ENCODE results near the gene CDH6.

Gene CDH6

DNA sequence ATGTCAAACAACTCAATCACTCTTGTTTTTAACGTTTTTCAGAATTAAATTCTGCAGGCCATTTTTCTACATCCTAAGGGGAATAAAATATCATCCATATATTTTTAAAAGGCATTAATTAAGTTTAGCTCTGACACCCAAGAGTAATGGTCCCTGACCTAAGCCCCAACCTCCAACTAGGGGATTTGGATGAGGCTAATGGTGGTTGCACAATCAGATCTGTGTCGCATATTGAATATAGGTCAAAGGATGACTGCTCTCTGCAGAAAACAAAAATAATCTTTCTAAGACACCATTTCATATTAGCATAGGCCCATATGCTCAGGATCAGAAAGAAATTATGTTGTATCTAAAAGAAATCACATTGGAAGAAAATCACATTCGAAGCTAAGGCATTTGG lies 20.7 kb downstream of the CDH6 start:
- Mint-ChIP-seq H3K36me3 (ENCODE audit: low read depth) (no peaks in the 10 kb centered on the region), H3K27ac (no peak overlapping the region), H3K4me1 (ENCODE audit: low read depth) (no peaks in the 10 kb centered on the region), H3K27me3 (peaks cover 6% of the 10 kb centered on the region), H3K9me3 (no peaks in the 10 kb centered on the region), H3K4me3 (no peak overlapping the region)
- intact Hi-C loops (cut with micrococcal nuclease), result no loop called here

- H3K4me1 Mint-ChIP-seq (ENCODE audit: low read depth), result no peaks in the 10 kb centered on the region
- peaks cover 3% of the 10 kb centered on the region for H3K27me3 Mint-ChIP-seq
- no peak overlapping the region for H3K4me3 Mint-ChIP-seq
- H3K36me3 Mint-ChIP-seq (ENCODE audit: low read depth), result no peaks in the 10 kb centered on the region
- H3K9me3 Mint-ChIP-seq, result no peaks in the 10 kb centered on the region
- intact Hi-C loops (cut with micrococcal nuclease), result no loop called here
- no peak overlapping the region for H3K27ac Mint-ChIP-seq
Observed at GRCh38 chr5:31215236-31215635, 21.8 kb downstream of the CDH6 start.

DNA sequence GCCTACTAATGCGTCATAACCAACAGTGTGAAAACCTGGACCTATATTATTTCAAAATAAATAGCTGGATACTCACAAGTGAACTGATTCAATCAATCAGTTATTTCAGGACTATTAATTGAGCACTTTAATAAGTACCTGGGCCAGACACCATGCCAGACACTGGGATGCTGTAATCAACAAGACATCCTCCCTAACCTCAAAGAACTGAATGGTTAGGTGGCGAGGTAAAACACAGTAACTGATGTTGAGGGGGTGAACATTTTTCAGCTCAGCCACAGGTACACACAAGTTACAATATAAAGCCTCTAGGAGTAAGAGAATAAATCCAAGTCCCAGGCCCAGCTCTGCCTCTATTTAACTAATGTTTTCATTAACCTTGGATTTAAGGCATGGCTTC lies 24.0 kb downstream of the CDH6 start:
- H3K27me3 Mint-ChIP-seq, result peaks cover 1% of the 10 kb centered on the region
- H3K36me3 Mint-ChIP-seq (ENCODE audit: low read depth), result no peaks in the 10 kb centered on the region
- no peaks in the 10 kb centered on the region for H3K4me1 Mint-ChIP-seq (ENCODE audit: low read depth)
- H3K4me3 Mint-ChIP-seq, result no peak overlapping the region
- intact Hi-C loops (cut with micrococcal nuclease), result no loop called here
- H3K9me3 Mint-ChIP-seq, result no peaks in the 10 kb centered on the region
- H3K27ac Mint-ChIP-seq, result no peak overlapping the region

DNA sequence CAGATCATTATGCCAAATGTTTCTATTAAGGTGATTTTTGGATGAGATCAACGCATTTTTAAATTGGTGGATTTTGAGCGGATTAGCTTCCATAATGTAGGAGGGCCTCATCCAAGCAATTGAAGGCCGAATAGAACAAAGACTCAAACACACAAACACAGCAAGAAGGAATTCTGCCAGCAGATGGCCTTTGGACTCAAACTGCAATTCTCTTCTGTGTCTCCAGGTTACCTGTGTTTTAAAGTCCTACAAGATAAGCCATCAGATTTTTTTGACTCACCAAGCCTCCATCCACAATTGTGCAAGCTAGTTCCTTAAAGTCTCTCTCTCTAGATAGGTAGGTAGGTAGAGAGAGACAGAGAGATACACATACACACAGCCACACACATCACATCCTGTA lies 25.5 kb downstream of the CDH6 start:
- no peak overlapping the region for H3K4me3 Mint-ChIP-seq
- intact Hi-C loops (cut with micrococcal nuclease), result no loop called here
- H3K4me1 Mint-ChIP-seq (ENCODE audit: low read depth), result no peaks in the 10 kb centered on the region
- no peaks in the 10 kb centered on the region for H3K36me3 Mint-ChIP-seq (ENCODE audit: low read depth)
- no peaks in the 10 kb centered on the region for H3K9me3 Mint-ChIP-seq
- no peaks in the 10 kb centered on the region for H3K27me3 Mint-ChIP-seq
- no peak overlapping the region for H3K27ac Mint-ChIP-seq

GRCh38 chr5:31221001-31221400 lies 27.5 kb downstream of the CDH6 start:
- no peaks in the 10 kb centered on the region for H3K4me1 Mint-ChIP-seq (ENCODE audit: low read depth)
- H3K27me3 Mint-ChIP-seq, result no peaks in the 10 kb centered on the region
- intact Hi-C loops (cut with micrococcal nuclease), result no loop called here
- H3K4me3 Mint-ChIP-seq, result no peak overlapping the region
- no peak overlapping the region for H3K27ac Mint-ChIP-seq
- no peaks in the 10 kb centered on the region for H3K36me3 Mint-ChIP-seq (ENCODE audit: low read depth)
- H3K9me3 Mint-ChIP-seq, result no peaks in the 10 kb centered on the region

DNA sequence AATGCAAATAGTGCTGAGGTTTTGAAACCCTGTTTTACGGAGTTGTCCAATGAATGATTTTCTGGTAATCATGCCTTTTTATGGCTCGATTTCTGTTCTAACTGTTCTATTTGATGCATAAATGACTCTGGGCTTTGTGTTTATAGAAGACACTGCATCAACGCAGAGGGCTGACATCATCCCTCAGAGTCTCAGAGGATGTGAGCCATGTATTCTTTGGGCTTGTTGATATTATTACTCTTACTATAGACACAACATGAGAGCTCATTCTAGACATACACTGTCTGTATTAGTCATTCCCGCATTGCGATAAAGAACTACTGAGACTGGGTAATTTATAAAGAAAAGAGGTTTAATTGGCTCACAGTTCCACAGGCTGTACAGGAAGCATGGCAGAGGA lies 31.6 kb downstream of the CDH6 start:
- Mint-ChIP-seq H3K4me1 (ENCODE audit: low read depth) (no peaks in the 10 kb centered on the region), H3K36me3 (ENCODE audit: low read depth) (no peaks in the 10 kb centered on the region), H3K27ac (no peak overlapping the region), H3K4me3 (no peak overlapping the region), H3K9me3 (no peaks in the 10 kb centered on the region), H3K27me3 (no peaks in the 10 kb centered on the region)
- intact Hi-C loops (cut with micrococcal nuclease), result no loop called here

DNA sequence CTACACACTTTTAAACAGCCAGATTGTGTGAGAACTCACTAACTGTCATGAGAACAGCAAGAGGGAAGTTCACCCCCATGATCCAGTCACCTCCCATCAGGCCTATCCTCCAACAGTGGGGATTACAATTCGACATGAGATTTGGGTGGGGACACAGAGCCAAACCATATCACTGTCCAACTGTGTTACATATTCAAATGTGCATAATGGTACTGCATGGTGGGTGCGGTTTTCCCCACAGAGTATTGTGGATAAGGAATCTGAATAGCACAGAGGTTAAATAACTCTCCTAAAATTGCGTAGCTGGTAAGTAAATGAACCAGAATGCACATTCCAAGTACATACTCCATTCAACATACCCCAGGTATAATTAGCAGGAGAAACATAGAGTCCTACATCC lies 32.1 kb downstream of the CDH6 start:
- Mint-ChIP-seq H3K36me3 (ENCODE audit: low read depth) (no peaks in the 10 kb centered on the region), H3K4me1 (ENCODE audit: low read depth) (no peaks in the 10 kb centered on the region), H3K4me3 (no peak overlapping the region)

GRCh38 chr5:31226651-31227050 lies 33.2 kb downstream of the CDH6 start:
- Mint-ChIP-seq H3K4me1 (ENCODE audit: low read depth) (no peaks in the 10 kb centered on the region), H3K4me3 (no peak overlapping the region), H3K9me3 (no peaks in the 10 kb centered on the region), H3K27ac (no peak overlapping the region), H3K36me3 (ENCODE audit: low read depth) (no peaks in the 10 kb centered on the region), H3K27me3 (no peaks in the 10 kb centered on the region)
- intact Hi-C loops (cut with micrococcal nuclease), result no loop called here

More for the DNA sequence above, 32.1 kb downstream of the CDH6 start:
- Mint-ChIP-seq H3K9me3 (no peaks in the 10 kb centered on the region), H3K27me3 (no peaks in the 10 kb centered on the region), H3K27ac (no peak overlapping the region)
- intact Hi-C loops (cut with micrococcal nuclease), result no loop called here

GRCh38 chr5:31229266-31229665 lies 35.8 kb downstream of the CDH6 start:
- Mint-ChIP-seq H3K4me3 (no peak overlapping the region), H3K27me3 (no peaks in the 10 kb centered on the region), H3K36me3 (ENCODE audit: low read depth) (no peaks in the 10 kb centered on the region), H3K27ac (no peak overlapping the region), H3K4me1 (ENCODE audit: low read depth) (no peaks in the 10 kb centered on the region), H3K9me3 (no peaks in the 10 kb centered on the region)
- intact Hi-C loops (cut with micrococcal nuclease), result no loop called here

GRCh38 chr5:31231177-31231838 lies 37.8 kb downstream of the CDH6 start:
- no peaks in the 10 kb centered on the region for H3K9me3 Mint-ChIP-seq
- H3K36me3 Mint-ChIP-seq (ENCODE audit: low read depth), result no peaks in the 10 kb centered on the region
- H3K27me3 Mint-ChIP-seq, result no peaks in the 10 kb centered on the region
- no peak overlapping the region for H3K4me3 Mint-ChIP-seq
- no peak overlapping the region for H3K27ac Mint-ChIP-seq
- H3K4me1 Mint-ChIP-seq (ENCODE audit: low read depth), result no peaks in the 10 kb centered on the region
- intact Hi-C loops (cut with micrococcal nuclease), result loop anchor here (5.0 kb wide), 1 partner anchor 1189 kb away; no protein-coding TSS in a partner anchor

DNA sequence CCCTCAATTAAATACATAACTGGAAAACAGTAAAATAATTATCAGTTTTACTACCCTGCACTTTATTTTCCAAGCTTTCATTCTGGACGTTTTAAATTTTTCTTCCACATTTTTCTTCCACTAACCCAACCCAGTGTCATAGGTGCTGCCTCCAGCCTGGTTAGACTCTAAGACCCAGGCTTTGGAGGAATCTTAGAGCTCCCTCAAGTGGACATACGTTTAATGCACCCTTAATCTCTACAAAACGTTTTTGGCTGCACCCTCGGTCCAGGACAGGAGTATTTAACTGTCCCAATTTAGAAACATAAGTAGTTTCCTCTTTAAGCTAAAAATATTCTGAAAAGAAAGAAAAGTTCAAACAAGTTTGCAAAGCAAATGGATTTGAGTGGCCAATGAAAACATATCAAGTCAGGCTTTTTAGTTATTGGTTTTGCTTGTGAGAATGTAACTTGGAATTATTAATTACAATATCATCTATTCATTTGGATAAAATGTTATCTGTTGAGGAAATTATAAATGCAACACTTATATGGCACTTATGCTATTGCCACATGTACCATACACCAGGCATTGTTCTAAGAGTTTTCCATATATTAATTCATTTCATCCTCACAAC lies 38.9 kb downstream of the CDH6 start:
- intact Hi-C loops (cut with micrococcal nuclease), result loop anchor here (2.0 to 5.0 kb wide), 2 partner anchors 832 to 1190 kb away; no protein-coding TSS in a partner anchor
- Mint-ChIP-seq H3K27ac (no peak overlapping the region), H3K27me3 (no peaks in the 10 kb centered on the region), H3K9me3 (no peaks in the 10 kb centered on the region), H3K36me3 (ENCODE audit: low read depth) (no peaks in the 10 kb centered on the region), H3K4me1 (ENCODE audit: low read depth) (no peaks in the 10 kb centered on the region), H3K4me3 (no peak overlapping the region)

GRCh38 chr5:31235381-31235780 lies 41.9 kb downstream of the CDH6 start:
- no peaks in the 10 kb centered on the region for H3K4me1 Mint-ChIP-seq (ENCODE audit: low read depth)
- no peak overlapping the region for H3K27ac Mint-ChIP-seq
- no peaks in the 10 kb centered on the region for H3K9me3 Mint-ChIP-seq
- H3K27me3 Mint-ChIP-seq, result no peaks in the 10 kb centered on the region
- no peak overlapping the region for H3K4me3 Mint-ChIP-seq
- intact Hi-C loops (cut with micrococcal nuclease), result no loop called here
- no peaks in the 10 kb centered on the region for H3K36me3 Mint-ChIP-seq (ENCODE audit: low read depth)

- Mint-ChIP-seq H3K9me3 (no peaks in the 10 kb centered on the region), H3K27me3 (no peaks in the 10 kb centered on the region), H3K36me3 (ENCODE audit: low read depth) (no peaks in the 10 kb centered on the region), H3K27ac (no peak overlapping the region), H3K4me1 (ENCODE audit: low read depth) (no peaks in the 10 kb centered on the region), H3K4me3 (no peak overlapping the region)
- intact Hi-C loops (cut with micrococcal nuclease), result no loop called here
Observed at GRCh38 chr5:31236339-31236738, 42.9 kb downstream of the CDH6 start.

DNA sequence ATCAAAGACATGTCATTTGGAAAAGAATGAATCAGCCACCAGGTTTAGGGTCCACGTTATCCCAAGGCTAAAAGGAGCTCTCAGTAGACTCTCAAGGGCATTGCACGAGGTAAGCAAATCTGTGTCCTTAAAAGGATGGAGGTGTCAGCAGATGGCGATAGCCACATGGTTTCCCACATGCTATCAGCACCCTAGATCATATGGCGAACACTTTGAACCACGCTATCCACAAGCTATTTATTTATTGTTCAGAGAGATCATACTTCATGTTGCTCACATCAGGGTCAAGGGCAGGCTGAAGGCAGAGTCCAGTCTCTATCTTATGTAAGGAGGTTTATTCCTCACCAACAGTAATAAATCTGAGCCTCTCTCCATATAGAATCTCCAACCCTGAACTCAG lies 43.7 kb downstream of the CDH6 start:
- Mint-ChIP-seq H3K36me3 (ENCODE audit: low read depth) (no peaks in the 10 kb centered on the region), H3K4me3 (no peak overlapping the region), H3K9me3 (no peaks in the 10 kb centered on the region), H3K4me1 (ENCODE audit: low read depth) (no peaks in the 10 kb centered on the region), H3K27ac (no peak overlapping the region), H3K27me3 (no peaks in the 10 kb centered on the region)
- intact Hi-C loops (cut with micrococcal nuclease), result no loop called here

GRCh38 chr5:31238497-31238896 lies 45.0 kb downstream of the CDH6 start:
- intact Hi-C loops (cut with micrococcal nuclease), result no loop called here
- Mint-ChIP-seq H3K27me3 (no peaks in the 10 kb centered on the region), H3K9me3 (no peaks in the 10 kb centered on the region), H3K4me1 (ENCODE audit: low read depth) (no peaks in the 10 kb centered on the region), H3K27ac (no peak overlapping the region), H3K4me3 (no peak overlapping the region), H3K36me3 (ENCODE audit: low read depth) (no peaks in the 10 kb centered on the region)
